Choroid plexus epithelial cell (primary cell): Measurements from ENCODE around the gene AOAH.

ENCODE experiments used
- DNase-seq: peaks from one replicate; pipeline ENCODE4 v3.0.0-alpha.2; 2010; ENCODE audit warnings: low read depth
- H3K4me3 ChIP-seq: 2 replicates; pipeline ENCODE4 v1.5.1; 2011; ENCODE audit warnings: low read depth, mild to moderate bottlenecking, control low read depth, low read length, moderate library complexity
- CTCF ChIP-seq: conservative IDR thresholded peaks from 2 replicates; pipeline ENCODE4 v1.5.1; 2011; ENCODE audit warnings: low read depth, mild to moderate bottlenecking, control low read depth, inconsistent platforms, low read length, moderate library complexity

The AOAH gene

GRCh38 chr7:36568452-36568849 is 155.8 kb downstream of the AOAH start:
- no peak for DNase-seq
- TF ChIP-seq CTCF, result no peak
- H3K4me3 ChIP-seq, result no peak overlapping the region

GRCh38 chr7:36567699-36568451 is 156.4 kb downstream of the AOAH start:
- no peak for TF ChIP-seq CTCF
- no peak overlapping the region for H3K4me3 ChIP-seq
- DNase-seq, result no peak

- H3K4me3 ChIP-seq, result no peak overlapping the region
- DNase-seq, result peak; percentile 67
- TF ChIP-seq CTCF, result no peak
Observed at GRCh38 chr7:36565792-36566356, 158.4 kb downstream of the AOAH start.

GRCh38 chr7:36564489-36564888 is 159.8 kb downstream of the AOAH start:
- TF ChIP-seq CTCF, result no peak
- DNase-seq, result peak; percentile 4
- H3K4me3 ChIP-seq, result no peak overlapping the region

GRCh38 chr7:36563706-36564327 is 160.5 kb downstream of the AOAH start:
- no peak for TF ChIP-seq CTCF
- no peak overlapping the region for H3K4me3 ChIP-seq
- peak; percentile 58 for DNase-seq

- no peak for DNase-seq
- H3K4me3 ChIP-seq, result no peak overlapping the region
- TF ChIP-seq CTCF, result no peak
Observed at GRCh38 chr7:36562121-36562520, 162.2 kb downstream of the AOAH start.
